ENCODE results near the gene TUBA1A. TPM values are rescaled to one million over a fixed set of nuclear protein-coding genes. Genes with fewer than 3 reads are reported as not detected.
"Not testable (repeated sequence)": the region's sequence is repeated elsewhere in the genome, so short reads cannot be mapped to it uniquely, and the experiment has no call there.

The TUBA1A gene
- polyA plus RNA-seq, 1 donor: 433 TPM

DNA sequence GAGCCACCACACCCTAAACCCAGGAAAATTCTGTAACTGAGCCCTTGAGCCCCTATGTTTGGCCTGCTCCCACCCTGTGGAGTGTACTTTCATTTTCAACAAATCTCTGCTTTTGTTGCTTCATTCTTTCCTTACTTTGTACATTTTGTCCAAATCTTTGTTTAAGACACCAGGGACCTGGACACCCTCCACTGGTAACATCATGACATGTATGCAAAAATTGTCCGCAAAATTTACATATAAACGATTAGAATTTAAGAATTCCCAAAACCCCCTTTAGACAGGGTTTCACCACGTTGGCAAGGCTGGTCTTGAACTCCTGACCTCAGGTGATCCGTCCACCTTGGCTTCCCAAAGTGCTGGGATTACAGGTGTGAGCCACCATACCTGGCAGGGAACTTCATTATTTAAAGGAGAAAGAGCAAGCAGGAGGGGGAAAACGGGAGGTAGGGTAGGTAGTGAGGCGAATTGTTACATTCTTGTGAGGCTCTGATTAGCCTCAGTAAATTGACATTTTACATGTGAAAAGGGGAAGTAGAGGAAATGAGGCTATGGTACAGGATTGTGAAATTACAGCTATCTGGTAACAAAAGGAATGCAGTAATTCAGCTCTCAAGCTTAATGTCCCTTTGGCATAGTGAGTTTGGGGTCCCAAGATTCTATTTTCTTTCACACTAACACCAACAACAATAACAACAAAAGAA lies 27.6 kb downstream of the TUBA1A start:
- DNase-seq: no peak

DNA sequence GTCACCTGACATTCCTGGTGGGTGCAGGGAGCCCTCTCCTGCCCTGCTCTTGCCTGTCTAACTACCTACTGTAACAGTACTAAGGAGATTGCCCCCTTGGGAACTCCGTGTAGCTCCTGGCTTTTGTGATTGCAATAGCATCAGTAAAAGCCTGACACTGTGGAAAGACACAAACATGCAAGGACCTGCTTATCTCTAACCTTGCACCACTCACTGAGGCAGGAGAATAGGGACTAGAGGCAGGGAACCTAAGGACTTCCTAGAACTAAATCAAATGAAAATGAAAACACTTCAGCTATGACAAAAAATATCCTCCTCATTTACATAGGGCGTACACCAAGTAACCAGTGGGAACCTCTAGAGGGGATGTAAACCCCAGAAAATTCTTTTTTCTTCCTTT lies 28.5 kb downstream of the TUBA1A start:
- no peak for DNase-seq

DNA sequence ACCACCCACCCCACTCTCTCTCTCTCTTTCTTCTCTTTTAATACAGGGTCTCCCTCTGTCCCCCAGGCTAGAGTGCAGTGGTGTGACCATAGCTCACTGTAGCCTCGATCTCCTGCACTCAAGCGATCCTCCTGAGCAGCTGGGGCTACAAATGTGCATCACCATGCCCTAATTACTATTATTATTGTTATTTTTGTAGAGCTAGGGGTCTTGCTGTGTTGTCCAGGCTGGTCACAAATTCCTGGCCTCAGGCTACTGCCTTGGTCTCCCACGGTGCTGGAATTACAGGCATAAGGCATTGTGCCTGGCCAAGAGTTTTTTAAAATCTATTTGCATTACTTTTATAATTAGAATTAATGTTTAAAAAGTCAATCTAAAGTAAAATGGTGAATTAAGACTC lies 34.7 kb downstream of the TUBA1A start:
- DNase-seq: no peak

DNA sequence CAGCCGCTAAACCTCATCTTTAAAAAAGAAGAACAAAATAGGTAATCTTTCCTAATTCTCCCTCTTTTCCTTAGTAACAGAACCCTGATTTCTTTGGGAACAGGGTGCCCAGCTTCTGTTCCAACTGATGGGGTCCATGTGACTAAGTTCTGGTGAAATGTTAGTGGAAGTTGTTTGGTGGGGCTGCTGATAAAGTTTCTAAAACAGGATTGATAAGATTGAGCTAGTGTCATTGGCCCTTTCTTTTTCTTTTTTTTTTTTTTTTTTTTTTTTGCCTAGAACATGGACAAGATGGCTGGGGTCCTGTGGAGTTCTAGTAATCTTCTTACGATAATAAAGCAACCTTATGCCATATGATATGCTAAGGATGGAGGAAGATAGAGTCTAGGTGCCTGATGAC lies 41.5 kb downstream of the TUBA1A start:
- no peak for DNase-seq

DNA sequence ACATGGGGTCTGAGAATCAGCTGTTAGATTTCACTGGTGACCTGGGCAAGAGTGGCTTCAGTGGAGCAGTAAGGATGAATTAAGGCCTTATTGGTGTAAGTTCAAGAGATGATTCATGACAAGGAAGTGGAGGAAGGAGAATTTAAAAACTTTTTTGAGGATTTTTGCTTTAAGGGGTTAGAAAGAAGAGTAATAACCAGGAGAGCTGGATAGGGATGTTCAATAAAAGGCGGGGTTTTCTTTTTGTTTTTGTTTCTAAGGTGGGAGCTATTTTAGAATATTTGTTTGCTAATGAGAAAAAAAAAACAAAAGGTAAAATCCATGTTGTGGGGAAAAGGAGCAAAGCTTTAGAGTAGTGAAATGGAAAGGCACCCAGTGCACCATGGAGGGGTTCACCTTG lies 42.5 kb downstream of the TUBA1A start:
- no peak for DNase-seq

DNA sequence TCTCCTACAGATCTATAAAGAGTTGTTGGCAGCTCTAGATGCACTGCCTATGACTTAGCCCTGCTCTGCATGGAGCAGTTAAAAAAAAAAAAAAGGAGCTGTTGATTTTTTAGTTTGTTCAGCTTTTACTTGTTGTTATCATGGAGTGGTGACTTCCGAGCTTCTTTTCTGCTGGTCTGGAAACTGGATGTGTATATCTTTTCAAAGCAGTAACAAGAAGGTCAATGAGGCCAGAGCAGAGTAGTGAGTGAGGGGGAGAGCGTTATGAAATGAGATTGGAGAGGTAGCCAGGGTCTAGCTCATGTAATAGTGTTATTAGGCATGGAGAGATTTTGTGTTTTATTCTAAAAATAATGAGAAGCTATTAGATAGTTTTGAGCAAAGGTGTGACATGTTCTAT lies 44.5 kb downstream of the TUBA1A start:
- DNase-seq: no peak

DNA sequence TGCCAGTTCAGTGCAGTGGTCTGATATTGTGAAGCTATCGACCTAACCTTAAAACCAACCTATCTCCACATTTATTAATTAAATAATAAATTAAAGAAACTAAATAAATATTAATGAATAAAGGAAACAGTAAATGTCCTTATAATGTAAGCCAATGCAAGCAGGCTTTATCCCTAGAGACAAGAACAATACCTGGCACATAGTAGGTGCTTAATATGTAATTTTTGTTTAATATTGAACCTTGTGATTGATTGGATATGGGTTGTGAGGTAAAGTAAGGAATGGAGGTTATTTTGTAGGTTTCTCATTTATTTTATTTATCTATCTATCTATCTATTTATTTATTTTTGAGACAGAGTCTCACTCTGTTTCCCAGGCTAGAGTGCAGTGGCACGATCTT lies 49.9 kb downstream of the TUBA1A start:
- DNase-seq: no peak

DNA sequence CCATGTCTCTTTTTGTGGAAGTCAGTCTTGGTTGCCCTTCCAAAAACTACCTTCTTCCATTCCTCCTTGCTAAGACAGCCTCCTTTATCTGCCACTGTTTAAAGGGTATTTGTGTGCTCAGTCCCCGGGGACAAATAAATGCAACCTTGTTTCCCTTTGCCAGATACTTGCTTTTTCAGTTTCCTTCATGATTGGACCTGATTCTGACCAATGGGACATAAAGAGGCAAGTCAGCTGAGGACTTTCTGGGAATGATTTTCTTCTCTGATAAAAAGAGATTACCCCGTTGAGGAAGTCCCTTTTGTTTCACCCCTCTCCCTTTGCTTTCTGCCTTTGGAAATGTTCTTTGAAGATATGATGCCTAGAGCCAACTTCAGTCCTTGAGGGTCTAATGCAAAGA lies 50.3 kb downstream of the TUBA1A start:
- DNase-seq: no peak

DNA sequence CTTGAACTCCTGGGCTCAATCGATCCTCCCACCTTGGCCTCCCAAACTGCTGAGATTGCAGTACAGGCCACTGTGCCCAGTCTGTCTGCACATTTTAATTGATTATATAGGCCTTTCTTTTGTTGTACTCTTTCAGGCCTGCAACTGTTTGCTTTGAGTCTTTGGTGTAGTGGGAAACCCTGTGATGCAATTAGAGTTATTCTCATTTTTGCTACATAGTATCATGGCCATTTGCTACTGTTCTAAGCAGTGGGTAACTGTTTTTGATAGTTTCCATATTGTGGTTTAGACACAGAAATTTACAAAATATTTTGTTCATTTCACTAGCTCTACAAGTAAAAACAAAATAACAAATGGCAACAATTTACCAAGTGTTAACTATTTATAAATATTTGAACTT lies 51.4 kb downstream of the TUBA1A start:
- no peak for DNase-seq

DNA sequence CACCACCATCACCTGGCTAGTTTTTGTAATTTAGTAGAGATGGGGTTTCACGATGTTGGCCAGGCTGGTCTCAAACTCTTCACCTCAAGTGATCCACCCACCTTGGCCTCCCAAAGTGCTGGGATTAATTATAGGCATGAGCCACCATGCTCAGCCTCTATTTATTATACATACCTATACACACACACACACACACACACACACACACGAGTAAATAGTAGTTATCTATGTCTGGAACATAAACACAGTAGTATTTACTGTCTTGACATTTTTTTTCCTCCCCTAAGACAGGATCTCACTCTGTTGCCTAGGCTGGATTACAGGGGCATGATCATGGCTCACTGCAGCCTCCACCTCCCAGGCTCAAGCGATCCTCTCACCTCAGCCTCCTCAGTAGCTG lies 51.9 kb downstream of the TUBA1A start:
- not testable (repeated sequence) for DNase-seq

Other genes starting within 250 kb of the TUBA1A start
- gene ARF3, start 231.6 kb downstream of the TUBA1A start, polyA plus RNA-seq (ENCODE audit: insufficient read length): 128 TPM
- 0.12 TPM for gene WNT10B, start 217.3 kb downstream of the TUBA1A start, polyA plus RNA-seq (ENCODE audit: insufficient read length)
- not detected for gene WNT1, start 210.8 kb downstream of the TUBA1A start, polyA plus RNA-seq (ENCODE audit: insufficient read length)
- gene DDN, start 189.7 kb downstream of the TUBA1A start, polyA plus RNA-seq (ENCODE audit: insufficient read length): 65.9 TPM
- gene PRKAG1, start 170.3 kb downstream of the TUBA1A start, polyA plus RNA-seq (ENCODE audit: insufficient read length): 95.8 TPM
- 57.7 TPM for gene KMT2D, start 128.3 kb downstream of the TUBA1A start, polyA plus RNA-seq (ENCODE audit: insufficient read length)
- 1.8 TPM for gene RHEBL1, start 119.1 kb downstream of the TUBA1A start, polyA plus RNA-seq (ENCODE audit: insufficient read length)
- gene DHH, start 94.3 kb downstream of the TUBA1A start, polyA plus RNA-seq (ENCODE audit: insufficient read length): 0.25 TPM
- gene LMBR1L, start 78.2 kb downstream of the TUBA1A start, polyA plus RNA-seq (ENCODE audit: insufficient read length): 87.7 TPM
- 1,176 TPM for gene TUBA1B, start 57.7 kb downstream of the TUBA1A start, polyA plus RNA-seq (ENCODE audit: insufficient read length)
- 123 TPM for gene TUBA1C, start 76.0 kb upstream of the TUBA1A start, polyA plus RNA-seq (ENCODE audit: insufficient read length)
- gene PRPH, start 106.1 kb upstream of the TUBA1A start, polyA plus RNA-seq (ENCODE audit: insufficient read length): not detected
- gene TROAP, start 134.2 kb upstream of the TUBA1A start, polyA plus RNA-seq (ENCODE audit: insufficient read length): 35.9 TPM
- gene C1QL4, start 148.1 kb upstream of the TUBA1A start, polyA plus RNA-seq (ENCODE audit: insufficient read length): 1.2 TPM
- gene DNAJC22, start 157.8 kb upstream of the TUBA1A start, polyA plus RNA-seq (ENCODE audit: insufficient read length): 30.2 TPM
- 60.5 TPM for gene SPATS2, start 178.4 kb upstream of the TUBA1A start, polyA plus RNA-seq (ENCODE audit: insufficient read length)